Heart left ventricle (tissue), 13 donors: ENCODE data around the gene GTF2F2.

Source experiments
- CTCF ChIP-seq, 12 donors: fragments of 200-600 bp; sonication (generic) in 4 of 12; IDR thresholded peaks; one replicate each; pipeline versions ENCODE4 v1.5.0 to v1.8.0; 2018 to 2022; ENCODE audit warnings: antibody characterized with exemption in 12 of 12, mild to moderate bottlenecking in 5 of 12
- POLR2A ChIP-seq, 2 donors: fragments of 450-650 bp; IDR thresholded peaks; one replicate each; pipeline ENCODE4 v1.6.1; 2017; ENCODE audit warnings: antibody characterized with exemption in 2 of 2, mild to moderate bottlenecking in 2 of 2, moderate library complexity in 2 of 2
- donor health status: ischemic (EF 13 %, LVEDD 7.1; RV severe dilation, severe dysfunction).
- donor health status: DM: no; HTN: yes; CAD: no.
- donor health status: DM: no; HTN: no; CAD: no.
- donor health status: ischemic (EF 25% LVEDD 6.9; RV normal size, moderate dysfunction).
- donor health status: ischemic (EF 25% LVEDD 5.7; RV mildly dilated, moderate dysfunction).
- donor health status: ischemic (EF 35%, LVEDD 5.7; RV mildly dilated, moderate dysfunction).
- donor health status: nonischemic (EF 11% LVEDD 7.7; RV severe dilation, severe dysfunction).
- donor health status: DM: yes; HTN: yes; CAD: no.
- donor health status: PGD.
- donor health status: ischemic (EF 29% LVEDD 5.4; RV normal size, mild dysfunction).
- donor health status: nonischemic (EF 23%, LVEDD 6.1; RV moderate dilation, normal function).

- no peak for TF ChIP-seq CTCF (IDR thresholded peaks at IDR 0.05)
- no peak for TF ChIP-seq POLR2A (IDR thresholded peaks at IDR 0.05)
Observed at GRCh38 chr13:45174478-45174877, 54.2 kb downstream of the GTF2F2 start.
